Activated CD4-positive, alpha-beta T cell treated with anti-CD3 and anti-CD28 coated beads for 48 hours (primary cell): ENCODE data around the gene HDAC4.

Experiments used
- DNase-seq: peaks from one replicate; pipeline ENCODE4 v3.0.0-alpha.2; 2020

The HDAC4 gene

GRCh38 chr2:239160226-239161143 is 240.3 kb downstream of the HDAC4 start:
- no peak for DNase-seq

GRCh38 chr2:239159476-239159911 is 241.3 kb downstream of the HDAC4 start:
- no peak for DNase-seq

DNA sequence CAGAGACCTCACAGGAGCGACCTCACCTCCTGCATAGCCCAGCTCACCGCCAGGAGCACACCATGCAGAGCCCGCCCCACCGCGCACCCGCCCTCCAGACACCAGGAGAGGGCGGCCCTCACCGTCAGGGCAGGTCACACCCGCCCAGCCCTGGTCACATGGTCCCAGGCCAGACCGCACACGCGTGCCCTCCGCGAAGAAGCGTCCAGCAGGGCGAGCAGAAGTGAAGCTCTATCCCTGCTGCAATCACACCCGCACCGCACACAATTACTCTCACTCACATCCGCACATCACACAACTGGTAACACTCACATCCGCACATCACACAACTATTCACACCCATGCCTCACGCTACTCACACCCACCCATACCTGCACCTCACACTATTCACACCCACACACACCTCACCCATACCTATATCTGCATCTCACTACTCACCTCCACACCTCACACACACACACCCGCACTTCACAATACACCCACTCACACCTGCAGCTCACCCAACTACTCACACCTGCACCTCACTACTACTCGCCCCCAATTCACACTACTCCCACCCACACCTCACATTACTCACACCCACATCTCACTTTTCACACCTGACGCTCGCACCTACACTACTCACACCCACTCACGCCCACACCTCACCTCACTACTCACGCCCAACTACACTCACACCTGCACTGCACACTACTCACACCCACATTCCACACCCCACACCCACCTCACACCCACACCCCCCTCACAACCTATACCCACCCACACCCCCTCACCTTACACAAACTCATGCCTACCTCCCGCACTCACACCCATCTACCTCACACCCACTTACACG is 242.0 kb downstream of the HDAC4 start:
- no peak for DNase-seq

DNA sequence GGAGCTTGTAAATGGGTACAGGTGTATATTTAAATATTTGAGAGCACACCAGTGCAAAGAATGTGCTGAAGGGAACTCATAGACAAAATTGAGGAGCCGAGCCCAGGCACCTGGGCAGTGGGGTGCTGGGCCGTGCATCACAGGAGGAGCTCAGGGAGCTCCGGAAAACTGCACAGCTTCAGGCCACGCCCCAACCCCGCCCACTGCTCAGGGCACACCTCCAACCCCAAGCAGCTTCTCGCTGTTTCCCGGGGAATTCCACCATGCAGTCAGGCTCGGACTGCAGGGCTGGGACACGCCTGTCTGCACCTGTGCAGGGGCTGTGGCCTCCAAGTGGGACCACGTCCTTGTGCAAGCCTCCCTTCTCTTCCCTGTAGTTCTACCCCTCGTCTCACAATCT is 243.0 kb downstream of the HDAC4 start:
- no peak for DNase-seq

GRCh38 chr2:239157269-239157668 is 243.6 kb downstream of the HDAC4 start:
- DNase-seq: no peak

- DNase-seq: no peak
Measured at GRCh38 chr2:239156516-239157265, 244.1 kb downstream of the HDAC4 start.

GRCh38 chr2:239155806-239156480 is 244.9 kb downstream of the HDAC4 start:
- DNase-seq: no peak

DNA sequence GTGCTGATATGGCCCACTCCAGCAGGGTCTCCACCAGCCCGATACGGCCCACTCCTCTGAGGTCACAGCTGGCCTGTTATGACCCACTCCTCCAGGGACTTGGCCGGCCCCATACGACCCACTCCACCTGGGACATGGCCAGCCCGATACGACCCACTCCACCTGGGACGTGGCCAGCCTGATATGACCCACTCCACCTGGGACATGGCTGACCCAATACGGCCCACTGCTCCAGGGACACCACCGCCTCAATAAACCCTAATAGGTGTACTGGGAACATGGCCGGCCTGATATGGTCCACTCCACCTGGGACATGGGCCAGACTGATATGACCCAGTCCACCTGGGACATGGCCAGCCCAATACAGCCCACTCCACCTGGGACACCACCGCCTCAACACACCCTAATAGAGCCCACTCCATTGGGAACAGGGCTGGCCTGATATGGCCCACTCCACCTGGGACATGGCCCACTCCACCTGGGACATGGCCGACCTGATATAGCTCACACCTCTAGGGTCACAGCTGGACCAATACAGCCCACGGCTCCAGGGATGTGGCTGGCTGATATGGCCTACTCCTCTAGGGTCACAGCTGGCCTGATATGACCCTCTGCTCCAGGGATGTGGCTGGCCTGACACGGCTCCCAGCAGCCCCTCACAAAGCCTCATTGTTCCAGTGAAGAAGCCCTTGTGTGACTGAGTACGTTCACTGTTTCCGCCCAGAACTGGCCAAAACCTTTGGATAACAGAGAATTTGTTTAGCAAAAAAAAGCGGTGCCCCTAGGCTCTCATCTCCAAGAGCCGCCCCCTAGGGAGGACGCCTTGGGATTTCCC is 245.6 kb downstream of the HDAC4 start:
- DNase-seq: no peak

GRCh38 chr2:239153806-239154591 is 246.8 kb downstream of the HDAC4 start:
- DNase-seq: no peak

DNA sequence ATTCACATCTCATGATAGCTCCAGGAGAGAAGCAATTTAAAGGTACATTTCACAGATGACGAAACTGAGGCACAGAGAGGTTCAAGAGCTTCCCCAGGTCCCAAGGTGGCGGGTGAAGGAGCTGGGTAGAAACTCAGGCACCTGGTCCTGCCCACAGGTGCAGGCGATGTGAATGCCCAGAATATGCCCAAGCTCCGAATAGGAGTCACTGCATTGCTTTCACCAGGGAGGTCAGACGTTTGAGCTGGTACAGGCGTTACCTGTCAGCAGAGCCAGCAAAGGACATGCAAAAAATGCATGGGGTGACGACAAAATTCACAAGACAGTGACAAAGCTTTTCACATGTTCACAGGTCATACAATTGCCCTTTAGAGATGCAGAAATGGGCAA is 247.9 kb downstream of the HDAC4 start:
- DNase-seq: no peak

DNA sequence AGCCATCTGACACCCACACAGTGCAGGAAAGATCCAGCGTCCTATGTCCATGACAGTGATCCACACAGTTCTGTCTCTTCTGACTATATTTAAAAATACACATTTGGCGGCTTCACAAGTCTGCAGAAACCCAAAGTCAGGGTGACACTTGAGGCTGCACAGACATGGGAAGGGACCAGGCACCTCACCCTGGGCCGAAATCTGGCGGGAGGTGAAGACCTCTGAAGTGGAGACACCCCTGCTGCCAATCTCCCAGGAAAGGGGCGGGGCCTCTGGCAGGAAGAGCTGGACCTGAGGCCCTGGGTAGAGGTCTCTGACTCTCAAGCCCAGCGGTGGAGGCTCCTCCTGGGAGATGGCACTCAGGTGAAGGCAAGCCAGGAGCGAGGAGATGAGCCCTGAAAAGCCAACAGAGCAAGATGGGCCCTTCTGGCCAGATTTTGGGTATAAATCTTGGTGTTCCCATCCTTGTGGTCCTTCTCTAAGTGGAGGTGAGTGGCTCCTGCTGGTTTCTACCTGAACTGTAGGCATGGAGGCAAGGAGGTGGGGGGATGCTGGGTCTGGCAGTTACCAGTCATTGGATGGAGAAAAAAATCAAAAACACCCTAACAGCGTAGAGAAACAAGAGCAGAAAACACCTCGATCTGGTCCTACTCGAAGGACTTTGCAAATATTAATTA is 248.4 kb downstream of the HDAC4 start:
- no peak for DNase-seq

DNA sequence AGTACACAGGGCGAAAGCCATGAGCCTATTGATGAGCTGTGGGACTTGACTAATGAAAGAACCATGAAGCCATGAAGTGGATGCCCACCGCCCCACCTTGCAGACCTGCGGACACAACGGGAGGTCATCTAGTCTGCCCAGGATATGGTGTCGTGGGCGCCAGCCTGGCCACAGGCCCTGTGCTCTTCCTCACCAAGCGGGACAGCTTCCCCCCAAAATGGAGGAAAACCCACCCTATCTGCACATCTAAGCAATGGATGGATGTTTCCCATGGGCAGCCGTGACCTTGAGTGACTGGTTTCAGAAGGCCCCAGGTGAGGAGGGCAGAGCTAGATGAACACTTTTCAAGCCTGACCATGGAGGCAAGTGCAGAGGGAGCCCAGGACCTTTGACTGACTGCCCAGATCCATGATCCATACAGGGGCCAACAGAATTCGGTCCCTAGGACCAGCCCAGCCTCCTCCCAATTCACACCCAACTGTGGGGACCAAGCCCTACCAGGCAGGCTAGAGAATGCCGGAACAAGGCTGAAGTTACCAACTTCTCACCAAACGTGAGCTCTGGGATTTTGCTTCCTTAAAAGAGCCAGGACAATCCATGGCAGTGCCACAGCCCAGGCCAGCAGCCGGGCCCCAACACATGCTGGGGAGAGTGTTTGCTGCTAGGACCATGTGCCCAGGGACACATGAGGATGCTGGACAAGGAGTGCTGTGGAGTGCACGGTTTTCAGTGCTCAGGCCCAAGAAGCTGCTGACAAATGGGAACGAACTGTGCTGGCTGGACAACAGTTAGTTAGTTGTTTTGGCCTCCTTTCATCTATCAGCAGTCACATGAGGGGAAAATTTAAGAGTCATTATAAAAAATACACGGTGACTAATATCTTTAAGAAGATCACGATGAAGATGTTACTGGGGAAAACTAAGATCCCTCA is 249.4 kb downstream of the HDAC4 start:
- no peak for DNase-seq

DNA sequence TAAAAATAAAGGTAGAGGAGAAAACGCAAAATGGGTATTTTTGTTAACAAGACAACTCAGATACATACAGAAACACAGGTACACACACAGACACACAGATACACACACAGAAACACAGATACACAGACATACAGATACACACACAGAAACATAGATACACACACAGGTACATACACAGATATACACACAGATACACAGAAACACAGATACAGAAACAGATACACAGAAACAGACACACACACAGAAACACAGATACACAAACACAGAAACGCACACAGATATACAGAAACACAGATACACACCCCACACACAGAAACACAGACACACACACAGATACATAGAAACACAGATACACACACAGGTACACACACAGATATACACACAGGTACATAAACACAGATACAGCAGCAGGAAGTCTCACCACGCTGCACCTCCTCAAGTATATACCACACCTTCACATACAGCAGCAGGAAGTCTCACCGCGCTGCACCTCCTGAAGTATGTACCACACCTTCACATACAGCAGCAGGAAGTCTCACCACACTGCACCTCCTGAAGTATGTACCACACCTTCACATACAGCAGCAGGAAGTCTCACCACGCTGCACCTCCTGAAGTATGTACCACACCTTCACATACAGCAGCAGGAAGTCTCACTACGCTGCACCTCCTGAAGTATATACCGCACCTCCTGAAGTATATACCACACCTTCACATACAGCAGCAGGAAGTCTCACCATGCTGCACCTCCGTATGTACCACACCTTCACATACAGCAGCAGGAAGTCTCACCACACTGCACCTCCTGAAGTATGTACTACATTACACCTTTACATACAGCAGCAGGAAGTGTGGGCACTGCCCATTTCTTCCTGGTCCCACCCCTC is 250.5 kb downstream of the HDAC4 start:
- DNase-seq: no peak

DNA sequence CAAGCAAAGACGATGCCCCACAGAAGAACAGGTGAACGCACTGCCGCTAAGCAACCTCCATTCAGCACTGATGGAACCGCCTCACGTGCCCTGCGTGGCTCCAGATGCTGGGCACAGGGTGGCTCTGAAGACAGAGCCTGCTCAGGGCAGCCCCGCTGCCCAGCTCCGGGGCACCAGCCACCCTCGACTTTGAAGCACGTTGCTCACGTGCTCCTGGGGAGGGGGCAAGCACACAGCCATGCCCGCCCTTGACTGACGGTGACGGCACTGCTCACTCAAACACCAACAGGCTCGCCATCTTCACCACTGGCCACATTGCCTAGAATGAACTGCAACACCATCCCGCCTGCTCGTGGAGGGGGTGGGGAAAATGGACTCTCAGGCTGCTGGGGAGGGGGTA is 251.3 kb downstream of the HDAC4 start:
- DNase-seq: no peak

GRCh38 chr2:239148495-239149200 is 252.2 kb downstream of the HDAC4 start:
- no peak for DNase-seq

DNA sequence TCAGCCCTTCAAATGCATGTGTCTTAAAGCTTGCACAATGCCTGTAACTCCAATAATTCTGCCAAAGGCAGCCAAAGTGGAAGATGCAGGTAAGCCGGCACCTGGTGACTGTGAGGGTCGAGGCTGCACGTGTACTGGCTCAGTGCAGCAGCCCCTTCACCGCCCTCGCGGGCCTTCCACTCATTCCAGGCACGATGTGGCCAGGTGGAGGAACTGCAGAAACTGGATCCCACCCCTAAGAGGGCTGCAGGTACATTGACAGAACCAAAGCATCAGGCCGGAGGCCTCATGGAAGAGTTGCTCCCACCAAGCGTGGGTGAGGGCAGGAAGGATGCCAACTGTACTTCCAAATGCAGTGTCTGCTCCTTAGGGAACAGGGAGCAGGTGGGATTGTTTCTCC is 253.4 kb downstream of the HDAC4 start:
- no peak for DNase-seq

- DNase-seq: no peak
Measured at GRCh38 chr2:239146741-239147181, 254.1 kb downstream of the HDAC4 start.
